B cell (primary cell): ENCODE results near the gene PDGFA. TPM values are rescaled to one million over a fixed set of nuclear protein-coding genes. Genes with fewer than 3 reads are reported as not detected.

Experiments used
- ATAC-seq: fragments of 200-7000 bp; cut with Tn5 transposase; one replicate; pipeline ENCODE4 v1.10.0; 2021; ENCODE audit warnings: low read depth, mild to moderate bottlenecking, moderate number of reproducible peaks, moderate library complexity
- CTCF ChIA-PET: fragments of 350-600 bp; sonication (Branson Sonifier 250); formaldehyde crosslinking; loops from one replicate; lab custom pipeline; 2021; ENCODE audit warnings: antibody characterized with exemption, inconsistent platforms; lab: Charles Lee
- POLR2A ChIA-PET: fragments of 350-600 bp; sonication (Branson Sonifier 250); formaldehyde crosslinking; loops from one replicate; lab custom pipeline; 2021; ENCODE audit warnings: antibody characterized with exemption; lab: Charles Lee
- DNase-seq: peaks from one replicate; pipeline ENCODE4 v3.0.0; 2013
- H2AFZ ChIP-seq: 2 replicates; pipeline ENCODE4 v1.6.1; 2012; ENCODE audit warnings: mild to moderate bottlenecking, low read depth, low read length; ENCODE audit not compliant: insufficient read depth, poor library complexity, severe bottlenecking
- H3K27ac ChIP-seq, 2 donors: 1 replicate in 1 of 2; 2 replicates in 1 of 2; pipeline ENCODE4 v1.5.1; 2012 to 2013; ENCODE audit warnings: low read length in 2 of 2, mild to moderate bottlenecking in 2 of 2, moderate library complexity in 1 of 2
- H3K27me3 ChIP-seq, 4 experiments: fragments of 200-600 bp in 1 of 4; sonication (generic) in 1 of 4; replicated peaks in 1 of 4; 1 replicate in 2 of 4; 2 replicates in 2 of 4; pipeline versions ENCODE4 v1.6.1 to v1.7.0; 2013 to 2016; ENCODE audit warnings: low read length in 3 of 4, mild to moderate bottlenecking in 2 of 4, mixed read lengths in 1 of 4, moderate library complexity in 1 of 4; ENCODE audit not compliant: insufficient read depth in 4 of 4, control insufficient read depth in 3 of 4; ENCODE audit errors: control extremely low read depth in 1 of 4
- H3K36me3 ChIP-seq, 2 experiments: replicated peaks in 1 of 2; 1 replicate in 1 of 2; 2 replicates in 1 of 2; pipeline versions ENCODE4 v1.6.1 to v1.7.1; 2013; ENCODE audit warnings: low read length in 1 of 2; ENCODE audit not compliant: insufficient read depth in 2 of 2, control insufficient read depth in 1 of 2; ENCODE audit errors: control extremely low read depth in 1 of 2, extremely low read depth in 1 of 2
- H3K4me1 ChIP-seq, 2 donors: fragments of 200-600 bp in 1 of 2; sonication (generic) in 1 of 2; 1 replicate in 1 of 2; 2 replicates in 1 of 2; pipeline versions ENCODE4 v1.5.1 to v1.6.1; 2013 to 2017; ENCODE audit warnings: low read length in 2 of 2; ENCODE audit not compliant: control insufficient read depth in 2 of 2, insufficient read depth in 2 of 2
- H3K4me2 ChIP-seq: replicated peaks from 2 replicates; pipeline ENCODE3; 2012; ENCODE audit warnings: mild to moderate bottlenecking, low read depth, low read length; ENCODE audit not compliant: poor library complexity, severe bottlenecking
- H3K4me3 ChIP-seq, 5 experiments: fragments of 200-600 bp in 1 of 5; sonication (generic) in 1 of 5; 1 replicate in 3 of 5; 2 replicates in 2 of 5; pipeline versions ENCODE4 v1.5.1 to v1.7.0; 2011 to 2016; ENCODE audit warnings: low read length in 4 of 5, mild to moderate bottlenecking in 4 of 5, low read depth in 2 of 5, control low read depth in 1 of 5, moderate library complexity in 1 of 5; ENCODE audit not compliant: insufficient read depth in 1 of 5; ENCODE audit errors: control extremely low read depth in 1 of 5, extremely low read depth in 1 of 5
- H3K79me2 ChIP-seq: fragments of 200-600 bp; sonication (generic); one replicate; pipeline ENCODE4 v1.6.0; 2016; ENCODE audit warnings: low read length; ENCODE audit not compliant: control insufficient read depth, insufficient read depth
- H3K9ac ChIP-seq: fragments of 200-600 bp; sonication (generic); 2 replicates; pipeline ENCODE4 v1.6.1; 2017; ENCODE audit warnings: mild to moderate bottlenecking, low read length, moderate library complexity
- H3K9me3 ChIP-seq, 3 donors: one replicate each; pipeline versions ENCODE4 v1.6.1 to v1.7.1; 2013; ENCODE audit warnings: low read length in 2 of 3; ENCODE audit not compliant: control insufficient read depth in 2 of 3, insufficient read depth in 1 of 3; ENCODE audit errors: control extremely low read depth in 1 of 3
- H4K20me1 ChIP-seq: 2 replicates; pipeline ENCODE4 v1.6.0; 2012; ENCODE audit warnings: mild to moderate bottlenecking, low read length; ENCODE audit not compliant: insufficient read depth, control insufficient read depth, poor library complexity, severe bottlenecking
- H3K27ac Mint-ChIP-seq: one replicate; pipeline ENCODE4 v1.8.0; 2021; ENCODE audit warnings: mixed read lengths
- H3K27me3 Mint-ChIP-seq: one replicate; pipeline ENCODE4 v1.8.0; 2021; ENCODE audit warnings: mixed read lengths
- H3K4me1 Mint-ChIP-seq: one replicate; pipeline ENCODE4 v1.8.0; 2021; ENCODE audit warnings: mixed read lengths
- H3K4me3 Mint-ChIP-seq: one replicate; pipeline ENCODE4 v1.8.0; 2021; ENCODE audit warnings: mixed read lengths
- H3K9me3 Mint-ChIP-seq: one replicate; pipeline ENCODE4 v1.8.0; 2022; ENCODE audit warnings: mixed read lengths; ENCODE audit not compliant: insufficient read depth
- EZH2 ChIP-seq: IDR thresholded peaks from 2 replicates; pipeline ENCODE4 v1.6.1; 2012; ENCODE audit warnings: borderline replicate concordance, low read depth, mild to moderate bottlenecking, moderate library complexity, low read length; ENCODE audit not compliant: insufficient read depth, poor library complexity, severe bottlenecking
- WGBS: methylation state at CpG from one replicate; pipeline ENCODE4 v1.1.5; 2013; ENCODE audit warnings: missing lambda C conversion rate; ENCODE audit not compliant: insufficient coverage; 5-methylcytosine and 5-hydroxymethylcytosine counted together
- intact Hi-C: fragments of 100-400 bp; cut with micrococcal nuclease; formaldehyde crosslinking; loops from one replicate; pipeline ENCODE4 v1.10.0; 2022
- polyA plus RNA-seq: library from polyadenylated mRNA; depleted of rRNA; stranded (reverse); fragments of >200 nt; gene quantifications from 2 replicates; pipeline ENCODE4 v1.2.3, GENCODE V29; 2012
- total RNA-seq, 2 donors: library from RNA; stranded (reverse); fragments of 120-200 nt in 1 of 2; gene quantifications; 1 replicate in 1 of 2; 2 replicates in 1 of 2; pipeline versions ENCODE4 v1.2.3 to v1.2.4, GENCODE V29; 2013 to 2022
- TF ChIP-seq, protein P1 (sequence below): fragments of 200-600 bp; IDR thresholded peaks from one replicate; pipeline ENCODE4 v1.8.0; 2022; ENCODE audit warnings: antibody characterized with exemption, mild to moderate bottlenecking

The PDGFA gene
- total and polyA plus RNA-seq, 2 donors (not counting 1 experiment from before 2014, with no cell fraction given) = 0.36 to 1.5 TPM

DNA sequence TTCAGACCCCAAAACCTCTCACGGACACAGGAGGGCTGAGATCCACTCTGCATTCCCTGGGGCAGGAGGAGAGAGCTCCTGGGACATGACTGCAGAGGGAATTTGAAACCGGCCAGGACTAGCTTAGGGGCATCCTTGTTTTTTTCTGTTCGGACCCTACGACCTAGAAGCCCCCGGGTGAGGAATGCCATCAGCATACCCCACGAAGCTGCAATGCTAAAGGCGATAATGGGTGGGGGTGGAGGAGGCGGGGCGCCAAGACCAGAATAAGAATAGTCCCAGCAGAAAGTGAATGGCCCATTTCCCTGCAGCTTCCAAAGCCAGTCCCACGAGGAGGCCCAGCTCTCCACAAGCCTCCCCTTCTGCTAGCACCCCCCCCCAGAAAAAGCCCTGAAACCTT lies 4.0 kb downstream of the PDGFA start:
- ChIA-PET POLR2A (no interaction called here), CTCF (no interaction called here)
- H3K9ac ChIP-seq = no peak overlapping the region
- H3K27me3 ChIP-seq = peaks cover 0 to 8% (median 3%) of the 10 kb centered on the region in 4 experiments
- Mint-ChIP-seq H3K27me3 (peaks cover 15% of the 10 kb centered on the region), H3K4me1 (peaks cover 10% of the 10 kb centered on the region), H3K27ac (no peak overlapping the region), H3K4me3 (no peak overlapping the region), H3K9me3 (no peaks in the 10 kb centered on the region)
- ATAC-seq (no peak), DNase-seq (no peak)
- H3K36me3 ChIP-seq = no peaks in the 10 kb centered on the region
- WGBS = 97% methylated on average over 9 of the region's 10 CpGs
- no peak overlapping the region for H3K4me2 ChIP-seq
- H3K27ac ChIP-seq = no peak overlapping the region
- peaks cover 12 to 16% of the 10 kb centered on the region in 2 donors for H3K4me1 ChIP-seq
- no peak overlapping the region for H3K4me3 ChIP-seq
- H4K20me1 ChIP-seq = no peaks in the 10 kb centered on the region
- intact Hi-C loops = no loop called here
- TF ChIP-seq, protein P1, sequence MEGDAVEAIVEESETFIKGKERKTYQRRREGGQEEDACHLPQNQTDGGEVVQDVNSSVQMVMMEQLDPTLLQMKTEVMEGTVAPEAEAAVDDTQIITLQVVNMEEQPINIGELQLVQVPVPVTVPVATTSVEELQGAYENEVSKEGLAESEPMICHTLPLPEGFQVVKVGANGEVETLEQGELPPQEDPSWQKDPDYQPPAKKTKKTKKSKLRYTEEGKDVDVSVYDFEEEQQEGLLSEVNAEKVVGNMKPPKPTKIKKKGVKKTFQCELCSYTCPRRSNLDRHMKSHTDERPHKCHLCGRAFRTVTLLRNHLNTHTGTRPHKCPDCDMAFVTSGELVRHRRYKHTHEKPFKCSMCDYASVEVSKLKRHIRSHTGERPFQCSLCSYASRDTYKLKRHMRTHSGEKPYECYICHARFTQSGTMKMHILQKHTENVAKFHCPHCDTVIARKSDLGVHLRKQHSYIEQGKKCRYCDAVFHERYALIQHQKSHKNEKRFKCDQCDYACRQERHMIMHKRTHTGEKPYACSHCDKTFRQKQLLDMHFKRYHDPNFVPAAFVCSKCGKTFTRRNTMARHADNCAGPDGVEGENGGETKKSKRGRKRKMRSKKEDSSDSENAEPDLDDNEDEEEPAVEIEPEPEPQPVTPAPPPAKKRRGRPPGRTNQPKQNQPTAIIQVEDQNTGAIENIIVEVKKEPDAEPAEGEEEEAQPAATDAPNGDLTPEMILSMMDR = no peak
- no peak for TF ChIP-seq EZH2
- H3K79me2 ChIP-seq = no peaks in the 10 kb centered on the region
- peaks cover 0 to 2% (median 0%) of the 10 kb centered on the region in 3 donors for H3K9me3 ChIP-seq
- no peak overlapping the region for H2AFZ ChIP-seq

DNA sequence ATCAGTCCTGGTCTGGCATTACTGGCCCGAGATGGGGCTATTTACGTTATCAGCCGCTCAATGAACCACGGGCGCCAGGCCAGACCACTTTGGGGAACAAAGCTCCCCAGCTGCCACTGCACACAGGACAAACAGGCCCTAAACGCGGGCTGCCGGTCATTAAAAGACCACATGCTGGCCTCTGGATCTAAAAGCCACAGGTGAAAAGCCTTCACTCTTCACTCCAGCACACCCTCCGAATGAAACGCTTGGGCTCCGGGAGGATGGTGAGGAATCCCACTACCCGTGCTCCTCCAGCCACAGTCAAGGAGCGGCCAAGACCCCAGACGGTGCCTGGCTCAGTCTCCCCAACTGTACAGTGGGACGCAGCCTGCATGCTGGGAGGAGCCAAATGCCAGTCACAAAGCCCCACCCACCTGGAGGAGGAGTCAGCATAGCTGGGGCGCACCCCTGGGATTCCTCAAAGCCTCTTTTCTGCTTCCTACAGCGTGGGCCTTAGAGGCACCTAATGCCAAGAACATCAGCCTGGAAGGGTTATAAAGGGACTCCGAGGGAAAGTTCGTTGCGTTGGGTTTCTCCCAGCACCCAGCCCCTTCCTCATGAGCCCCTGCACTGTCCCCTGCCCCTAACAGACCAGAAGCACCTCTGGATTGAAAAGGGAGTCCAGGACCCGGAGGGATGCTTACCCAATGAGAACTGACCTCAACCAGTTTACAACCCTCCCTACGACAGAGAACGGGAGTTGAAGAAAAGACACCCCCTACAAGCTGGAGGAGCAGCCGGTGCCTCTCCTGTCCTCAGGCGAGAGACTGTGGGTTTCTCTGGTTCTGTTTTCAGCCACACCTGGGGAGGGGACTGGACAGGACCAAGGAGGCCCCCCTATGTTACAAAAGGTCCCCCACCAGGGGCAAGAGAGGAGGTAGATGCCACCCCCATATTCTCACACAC lies 4.7 kb downstream of the PDGFA start:
- no peak overlapping the region for H3K4me3 Mint-ChIP-seq

More for the DNA sequence above, 4.7 kb downstream of the PDGFA start:
- Histone ChIP-seq H3K27ac (no peak overlapping the region), H3K36me3 (no peaks in the 10 kb centered on the region), H3K9ac (no peak overlapping the region), H3K27me3 (peaks cover 0 to 6% (median 3%) of the 10 kb centered on the region in 4 experiments), H3K4me3 (no peak overlapping the region), H3K4me1 (peaks cover 6 to 11% of the 10 kb centered on the region in 2 donors), H4K20me1 (no peaks in the 10 kb centered on the region), H2AFZ (no peak overlapping the region), H3K4me2 (no peak overlapping the region), H3K9me3 (no peaks in the 10 kb centered on the region), H3K79me2 (no peaks in the 10 kb centered on the region)
- CTCF ChIA-PET = no interaction called here
- H3K27me3 Mint-ChIP-seq = peaks cover 15% of the 10 kb centered on the region
- POLR2A ChIA-PET = interaction anchor here (0.5 kb wide), 1 partner anchor 747 kb away, joined by 9 read pairs; no protein-coding TSS in a partner anchor
- ATAC-seq = no peak
- 85% methylated on average over 19 of the region's 25 CpGs for WGBS
- H3K4me1 Mint-ChIP-seq = peaks cover 10% of the 10 kb centered on the region
- no peak for DNase-seq
- H3K27ac Mint-ChIP-seq = no peak overlapping the region
- no peaks in the 10 kb centered on the region for H3K9me3 Mint-ChIP-seq
- intact Hi-C loops = no loop called here
- TF ChIP-seq, protein P1 = no peak
- TF ChIP-seq EZH2 = no peak
